NCI-H748 treated with DMSO at 0.1 percent for 48 hours (cell line): ENCODE results near the gene MEGF9.
"Not testable (repeated sequence)": the region's sequence is repeated elsewhere in the genome, so short reads cannot be mapped to it uniquely, and the experiment has no call there.

Experiments used
- DNase-seq: peaks from one replicate; lab custom pipeline; 2025; lab: John Stamatoyannopoulos, UW

Gene MEGF9

GRCh38 chr9:120714088-120714845 lies at the start of gene MEGF9:
Gene MEGF9 (minus strand): TSS chr9:120714470. CDS start chr9:120714358, 112 bp downstream.
- peak; percentile 92 for DNase-seq

GRCh38 chr9:120761006-120761405 lies 46.7 kb upstream of the MEGF9 start:
- no peak for DNase-seq

- no peak for DNase-seq
Measured at GRCh38 chr9:120759755-120760400, 45.6 kb upstream of the MEGF9 start.

GRCh38 chr9:120758544-120758943 lies 44.3 kb upstream of the MEGF9 start:
- no peak for DNase-seq

- DNase-seq: no peak
Measured at GRCh38 chr9:120757026-120757913, 43.0 kb upstream of the MEGF9 start.

- DNase-seq: no peak
Measured at GRCh38 chr9:120756531-120756930, 42.3 kb upstream of the MEGF9 start.

GRCh38 chr9:120755810-120756434 lies 41.7 kb upstream of the MEGF9 start:
- peak; percentile 39 for DNase-seq

GRCh38 chr9:120755044-120755443 lies 40.8 kb upstream of the MEGF9 start:
- DNase-seq: no peak

GRCh38 chr9:120750421-120750820 lies 36.2 kb upstream of the MEGF9 start:
- no peak for DNase-seq

- not testable (repeated sequence) for DNase-seq
Measured at GRCh38 chr9:120746366-120746765, 32.1 kb upstream of the MEGF9 start.

GRCh38 chr9:120745278-120745677 lies 31.0 kb upstream of the MEGF9 start:
- no peak for DNase-seq

GRCh38 chr9:120742951-120743416 lies 28.7 kb upstream of the MEGF9 start:
- DNase-seq: peak; percentile 24

- DNase-seq: no peak
Measured at GRCh38 chr9:120741701-120742100, 27.4 kb upstream of the MEGF9 start.

- DNase-seq: no peak
Measured at GRCh38 chr9:120741191-120741590, 26.9 kb upstream of the MEGF9 start.

GRCh38 chr9:120740132-120740531 lies 25.9 kb upstream of the MEGF9 start:
- no peak for DNase-seq

GRCh38 chr9:120737416-120738165 lies 23.3 kb upstream of the MEGF9 start:
- DNase-seq: no peak

- no peak for DNase-seq
Measured at GRCh38 chr9:120736881-120737280, 22.6 kb upstream of the MEGF9 start.

GRCh38 chr9:120735415-120736126 lies 21.3 kb upstream of the MEGF9 start:
- DNase-seq: no peak

- no peak for DNase-seq
Measured at GRCh38 chr9:120734607-120735410, 20.5 kb upstream of the MEGF9 start.

- no peak for DNase-seq
Measured at GRCh38 chr9:120733190-120733589, 18.9 kb upstream of the MEGF9 start.
